Glomerular endothelial cell (primary cell): ENCODE data around the gene LMO7. TPM values are rescaled to one million over a fixed set of nuclear protein-coding genes. Genes with fewer than 3 reads are reported as not detected.

ENCODE experiments used
- DNase-seq: peaks from one replicate; pipeline ENCODE4 v3.0.0-alpha.2; 2011; ENCODE audit warnings: low read depth, low spot score; ENCODE audit errors: extremely low read depth
- total RNA-seq: library from RNA; depleted of rRNA; stranded (reverse); fragments of >200 nt; gene quantifications from 2 replicates; pipeline ENCODE4 v1.2.3, GENCODE V29; 2015

LMO7 gene
- total RNA-seq, 1 donor from 2014 or later = 58.0 TPM

- DNase-seq = no peak
Observed at GRCh38 chr13:75831389-75831788, 195.3 kb downstream of the LMO7 start.

- DNase-seq = no peak
Observed at GRCh38 chr13:75832812-75833211, 196.7 kb downstream of the LMO7 start.

- no peak for DNase-seq
Observed at GRCh38 chr13:75836441-75836840, 200.3 kb downstream of the LMO7 start.

GRCh38 chr13:75838366-75839005 lies 202.4 kb downstream of the LMO7 start:
- no peak for DNase-seq

DNA sequence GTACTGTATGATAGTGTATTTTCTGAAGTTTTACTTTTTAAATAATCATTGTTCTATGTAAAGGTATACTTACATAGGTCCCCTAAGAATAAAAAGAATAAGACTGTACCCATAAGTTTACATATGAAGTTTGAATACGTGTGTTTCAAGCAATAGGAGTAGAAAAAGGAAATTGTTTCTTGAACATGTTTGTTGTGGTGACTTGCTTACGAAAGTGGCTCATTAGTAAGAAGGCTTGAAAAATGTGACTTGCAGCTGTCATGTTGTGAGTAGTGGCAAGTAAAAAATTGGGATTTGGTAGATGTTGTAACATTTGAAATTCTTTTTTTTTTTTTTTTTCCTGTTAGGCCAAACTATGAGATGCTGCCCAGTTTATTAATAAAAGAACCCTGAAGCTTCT lies 203.3 kb downstream of the LMO7 start:
- DNase-seq = no peak

DNA sequence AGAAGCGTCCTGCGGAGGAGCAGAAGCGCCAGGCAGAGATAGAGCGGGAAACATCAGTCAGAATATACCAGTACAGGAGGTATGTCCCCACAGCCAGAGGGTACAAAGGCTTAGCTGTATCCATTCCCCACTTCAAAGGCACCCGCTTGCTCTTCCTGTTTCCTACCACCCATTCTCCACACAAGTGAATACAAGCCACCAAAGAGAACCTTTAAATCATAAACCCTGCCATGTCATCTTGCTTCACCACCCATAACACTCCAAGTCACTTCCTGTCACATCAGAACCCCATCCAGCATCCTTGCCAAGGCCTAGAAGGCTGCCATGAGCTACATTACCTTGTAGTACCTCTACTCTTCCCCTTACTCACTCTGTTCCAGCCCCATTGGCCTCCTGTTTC lies 205.8 kb downstream of the LMO7 start:
- DNase-seq = no peak

GRCh38 chr13:75843074-75843473 lies 206.9 kb downstream of the LMO7 start:
- DNase-seq = no peak

DNA sequence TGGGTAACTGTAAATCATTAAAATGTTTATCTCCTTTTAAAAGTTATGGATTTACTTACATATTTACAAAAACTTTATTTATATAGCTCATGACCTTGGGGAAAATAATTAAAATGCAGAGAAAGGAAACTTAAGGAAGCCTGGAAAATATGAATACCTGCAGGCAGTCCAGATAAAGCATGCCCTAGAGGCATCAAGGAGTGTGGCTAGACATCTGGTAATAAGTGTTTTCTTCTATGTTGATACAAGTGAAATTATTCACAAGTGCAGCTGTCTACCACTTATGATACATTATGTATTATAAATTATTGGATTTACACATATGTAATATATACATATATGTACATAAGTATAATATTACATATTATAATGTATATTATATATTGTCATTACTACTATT lies 207.9 kb downstream of the LMO7 start:
- DNase-seq = no peak

DNA sequence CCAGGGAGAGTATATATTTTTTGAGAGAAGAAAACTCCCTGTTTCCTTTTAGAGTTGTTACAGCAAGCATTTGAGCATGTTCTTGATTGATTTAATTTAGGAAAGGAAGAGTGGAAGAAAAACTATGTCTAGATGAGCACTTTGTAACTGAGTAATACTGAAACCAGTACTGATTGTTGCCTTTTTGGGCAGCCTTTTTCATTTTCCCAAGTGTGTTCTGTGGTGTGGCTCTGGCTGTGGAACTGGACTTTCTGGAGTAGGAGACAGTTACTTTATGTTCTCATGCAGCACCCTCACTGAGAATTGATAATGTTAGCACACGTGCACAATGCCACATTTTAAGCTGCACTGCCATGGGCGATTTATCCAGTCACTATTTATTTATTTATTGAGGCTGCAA lies 211.5 kb downstream of the LMO7 start:
- DNase-seq = no peak

DNA sequence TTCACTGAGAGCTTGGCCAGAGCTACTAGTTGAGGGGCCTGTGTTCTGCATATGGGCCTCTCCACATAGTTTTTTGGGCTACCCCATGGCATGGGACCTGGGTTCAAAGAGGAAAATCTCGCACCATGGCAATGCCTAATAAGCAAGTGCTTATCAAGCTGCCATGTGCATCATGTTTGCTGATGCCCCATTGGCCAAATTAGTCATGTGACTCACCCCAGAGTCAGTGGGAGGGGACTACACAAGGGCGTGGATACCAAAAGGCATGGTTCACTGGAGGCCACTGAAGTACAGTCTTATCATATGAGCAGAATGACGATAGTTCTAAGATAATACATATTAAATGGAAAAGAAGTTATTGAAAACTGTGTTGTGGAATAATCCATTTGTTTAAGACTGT lies 214.8 kb downstream of the LMO7 start:
- no peak for DNase-seq

DNA sequence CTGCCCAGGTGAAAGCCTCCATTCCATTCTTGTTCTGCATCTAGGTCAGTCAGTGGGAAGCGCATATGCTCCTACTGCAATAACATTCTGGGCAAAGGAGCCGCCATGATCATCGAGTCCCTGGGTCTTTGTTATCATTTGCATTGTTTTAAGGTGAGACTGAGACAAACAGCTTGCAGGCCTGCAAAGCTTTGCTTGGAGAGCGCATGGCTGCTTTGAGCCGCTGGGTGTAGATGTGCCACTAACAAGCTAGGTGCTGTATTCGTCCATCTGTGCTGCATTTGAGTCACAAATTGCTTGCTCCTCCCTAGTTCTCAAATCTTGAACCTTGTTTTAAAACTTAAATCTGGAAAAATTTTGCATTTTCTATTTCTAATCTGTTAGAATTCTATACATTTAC lies 219.1 kb downstream of the LMO7 start:
- no peak for DNase-seq

GRCh38 chr13:75855847-75856246 lies 219.7 kb downstream of the LMO7 start:
- DNase-seq = no peak

GRCh38 chr13:75857291-75857690 lies 221.2 kb downstream of the LMO7 start:
- DNase-seq = no peak

DNA sequence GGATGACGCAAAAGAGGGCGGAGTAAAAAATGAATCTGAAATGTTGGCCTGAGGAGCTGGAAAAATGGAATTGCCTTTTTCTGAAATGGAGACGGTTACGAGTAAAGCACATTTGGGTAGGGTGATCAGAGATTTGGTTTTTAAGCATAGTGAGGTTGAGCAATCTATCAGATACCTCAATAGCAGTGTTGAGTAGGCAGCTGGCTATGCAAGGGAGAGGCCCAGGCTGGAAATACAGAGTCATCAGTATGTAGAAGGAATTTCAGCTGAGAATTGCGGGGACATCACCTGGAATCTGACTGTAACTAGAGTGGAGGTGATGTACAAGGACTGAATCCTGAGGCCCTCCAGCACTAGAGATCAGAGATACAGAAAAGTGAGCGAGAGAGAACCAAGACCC lies 224.8 kb downstream of the LMO7 start:
- no peak for DNase-seq

DNA sequence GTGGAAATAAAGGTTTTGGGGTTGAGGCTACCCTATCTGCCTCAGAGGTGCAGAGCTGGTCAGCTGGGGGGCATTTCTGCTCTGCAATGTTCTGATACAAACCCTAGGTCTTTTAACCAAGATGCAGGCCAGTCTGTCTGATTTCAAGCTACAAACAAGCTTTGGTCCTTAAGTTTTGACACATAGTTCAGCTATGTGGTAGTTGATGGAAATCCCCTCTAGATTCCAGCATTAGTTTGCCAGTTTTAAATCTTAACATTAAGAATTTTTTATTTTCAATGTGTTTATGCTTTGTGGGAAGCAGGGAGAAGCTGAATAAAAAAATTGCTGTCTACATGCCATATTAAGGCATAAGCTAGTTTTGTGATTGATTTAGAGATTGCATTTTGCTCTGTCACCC lies 225.7 kb downstream of the LMO7 start:
- no peak for DNase-seq

- DNase-seq = no peak
Observed at GRCh38 chr13:75864718-75865117, 228.6 kb downstream of the LMO7 start.

GRCh38 chr13:75867379-75868117 lies 231.4 kb downstream of the LMO7 start:
- DNase-seq = no peak

DNA sequence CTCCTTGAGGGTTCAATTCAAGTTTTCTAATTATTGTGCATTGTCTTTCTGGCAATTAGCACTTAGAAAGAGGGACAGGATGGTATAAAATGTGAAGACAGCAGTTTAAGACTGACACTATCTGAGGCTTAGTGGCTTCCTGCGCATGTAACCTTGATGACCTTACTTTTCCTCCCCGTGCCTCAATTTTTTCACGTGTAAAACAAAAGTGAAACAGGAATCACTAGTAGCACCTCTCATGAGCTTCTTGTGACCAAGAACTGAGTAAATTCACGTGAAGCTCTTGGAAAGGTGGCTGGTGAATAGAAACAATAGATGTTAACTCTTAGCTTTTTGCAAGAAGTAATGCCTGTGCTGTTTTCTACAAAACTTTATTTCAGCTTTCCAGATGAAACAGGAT lies 233.9 kb downstream of the LMO7 start:
- DNase-seq = no peak

- DNase-seq = no peak
Observed at GRCh38 chr13:75870397-75870903, 234.3 kb downstream of the LMO7 start.

- no peak for DNase-seq
Observed at GRCh38 chr13:75871059-75871458, 234.9 kb downstream of the LMO7 start.

- no peak for DNase-seq
Observed at GRCh38 chr13:75872980-75873379, 236.8 kb downstream of the LMO7 start.

- DNase-seq = no peak
Observed at GRCh38 chr13:75873494-75873893, 237.4 kb downstream of the LMO7 start.
